HL-60 (cell line): ENCODE results near the gene NPAS2.

Experiments
- DNase-seq, 2 experiments: peaks; one replicate each; pipeline ENCODE4 v3.0.0-alpha.2; 2010 to 2020; ENCODE audit warnings: low read depth in 1 of 2, low spot score in 1 of 2
- H3K27ac ChIP-seq: fragments of 250-450 bp; sonication (Bioruptor Pico); replicated peaks from 2 replicates; pipeline ENCODE4 v1.5.1; 2020; ENCODE audit warnings: mild to moderate bottlenecking, moderate library complexity
- H3K27me3 ChIP-seq: fragments of 250-450 bp; sonication (Bioruptor Pico); 2 replicates; pipeline ENCODE4 v1.5.1; 2021; ENCODE audit warnings: mild to moderate bottlenecking, moderate library complexity; ENCODE audit not compliant: insufficient read depth, poor library complexity, severe bottlenecking
- H3K4me3 ChIP-seq: replicated peaks from 2 replicates; pipeline ENCODE4 v1.5.1; 2011; ENCODE audit warnings: mild to moderate bottlenecking, control low read depth, low read length; ENCODE audit not compliant: insufficient read depth
- GABPA ChIP-seq: IDR thresholded peaks from 2 replicates; pipeline ENCODE4 v1.6.1; 2012; ENCODE audit warnings: low read depth
- POLR2AphosphoS5 ChIP-seq: IDR thresholded peaks from 2 replicates; pipeline ENCODE4 v1.6.1; 2012; ENCODE audit warnings: low read depth
- REST ChIP-seq: IDR thresholded peaks from 2 replicates; pipeline ENCODE4 v1.6.1; 2012; ENCODE audit warnings: low read depth; ENCODE audit not compliant: insufficient replicate concordance
- SPI1 ChIP-seq: IDR thresholded peaks from 2 replicates; pipeline ENCODE4 v1.6.1; 2012; ENCODE audit warnings: low read depth, mild to moderate bottlenecking, borderline replicate concordance
- TF ChIP-seq, protein P1 (sequence below): IDR thresholded peaks from one replicate; pipeline ENCODE4 v1.5.1; 2011; ENCODE audit warnings: low read length, control low read depth, inconsistent platforms; ENCODE audit not compliant: insufficient read depth

The NPAS2 gene

DNA sequence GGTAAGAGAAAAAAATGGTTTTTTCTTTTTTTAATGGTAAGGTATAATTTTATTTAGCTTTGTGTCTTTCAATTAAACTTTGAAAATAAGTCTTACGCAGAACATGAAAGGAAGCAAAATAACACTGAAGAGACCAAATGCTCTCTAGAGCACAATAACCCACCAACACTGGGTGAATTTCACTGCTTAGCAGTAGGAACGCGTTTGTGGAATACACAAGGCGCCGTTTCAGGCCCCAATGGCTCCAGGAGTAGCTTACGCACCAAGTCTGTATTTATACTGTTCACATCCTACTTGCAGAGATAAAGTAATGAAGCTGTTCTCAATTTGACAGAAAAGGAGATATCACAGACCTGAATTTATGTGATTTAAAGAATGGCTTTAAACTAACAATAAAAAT is 205.6 kb downstream of the NPAS2 start:
- Histone ChIP-seq H3K27me3 (no peaks in the 10 kb centered on the region), H3K27ac (no peak overlapping the region), H3K4me3 (no peak overlapping the region)
- TF ChIP-seq REST, result no peak
- TF ChIP-seq SPI1, result no peak
- no peak for TF ChIP-seq POLR2AphosphoS5
- no peak for TF ChIP-seq GABPA
- TF ChIP-seq, protein P1, sequence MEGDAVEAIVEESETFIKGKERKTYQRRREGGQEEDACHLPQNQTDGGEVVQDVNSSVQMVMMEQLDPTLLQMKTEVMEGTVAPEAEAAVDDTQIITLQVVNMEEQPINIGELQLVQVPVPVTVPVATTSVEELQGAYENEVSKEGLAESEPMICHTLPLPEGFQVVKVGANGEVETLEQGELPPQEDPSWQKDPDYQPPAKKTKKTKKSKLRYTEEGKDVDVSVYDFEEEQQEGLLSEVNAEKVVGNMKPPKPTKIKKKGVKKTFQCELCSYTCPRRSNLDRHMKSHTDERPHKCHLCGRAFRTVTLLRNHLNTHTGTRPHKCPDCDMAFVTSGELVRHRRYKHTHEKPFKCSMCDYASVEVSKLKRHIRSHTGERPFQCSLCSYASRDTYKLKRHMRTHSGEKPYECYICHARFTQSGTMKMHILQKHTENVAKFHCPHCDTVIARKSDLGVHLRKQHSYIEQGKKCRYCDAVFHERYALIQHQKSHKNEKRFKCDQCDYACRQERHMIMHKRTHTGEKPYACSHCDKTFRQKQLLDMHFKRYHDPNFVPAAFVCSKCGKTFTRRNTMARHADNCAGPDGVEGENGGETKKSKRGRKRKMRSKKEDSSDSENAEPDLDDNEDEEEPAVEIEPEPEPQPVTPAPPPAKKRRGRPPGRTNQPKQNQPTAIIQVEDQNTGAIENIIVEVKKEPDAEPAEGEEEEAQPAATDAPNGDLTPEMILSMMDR, result no peak
- DNase-seq, result no peak

DNA sequence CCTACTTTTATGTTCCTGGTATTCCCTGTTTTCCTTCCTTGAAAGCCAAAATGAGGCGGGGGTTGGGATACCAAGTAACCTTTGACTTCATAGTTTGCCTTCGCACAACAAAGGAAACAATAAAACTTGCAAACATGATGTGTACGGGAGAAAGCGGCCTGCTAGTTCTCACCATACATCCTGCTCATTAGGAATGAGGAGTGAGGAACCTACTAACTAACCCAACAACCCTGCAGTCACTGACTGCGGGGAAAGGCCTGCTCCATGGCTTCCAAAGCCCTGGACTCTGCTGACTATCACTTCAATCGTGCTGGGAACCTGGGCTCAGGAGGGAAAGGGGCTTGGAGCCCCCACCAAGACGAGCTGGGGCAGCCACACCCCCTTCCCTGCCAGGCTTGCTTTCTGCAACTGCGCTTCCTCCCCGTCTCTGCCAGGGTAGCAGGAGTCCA is 206.3 kb downstream of the NPAS2 start:
- TF ChIP-seq, protein P1, result no peak
- no peak for TF ChIP-seq SPI1
- TF ChIP-seq REST, result no peak
- TF ChIP-seq POLR2AphosphoS5, result no peak
- no peak for TF ChIP-seq GABPA
- Histone ChIP-seq H3K27ac (no peak overlapping the region), H3K4me3 (no peak overlapping the region), H3K27me3 (no peaks in the 10 kb centered on the region)
- DNase-seq, result no peak

GRCh38 chr2:101026923-101027469 is 207.1 kb downstream of the NPAS2 start:
- Histone ChIP-seq H3K27me3 (no peaks in the 10 kb centered on the region), H3K4me3 (no peak overlapping the region), H3K27ac (no peak overlapping the region)
- DNase-seq, result no peak
- TF ChIP-seq GABPA (no peak), SPI1 (no peak), REST (no peak), POLR2AphosphoS5 (no peak)
- TF ChIP-seq, protein P1, result no peak
